ENCODE data around the gene RASGEF1B. TPM values are rescaled to one million over a fixed set of nuclear protein-coding genes. Genes with fewer than 3 reads are reported as not detected.

Gene RASGEF1B
- total RNA-seq, 1 donor from 2014 or later, result 43.7 TPM

GRCh38 chr4:81503586-81503985 lies 31.9 kb upstream of the RASGEF1B start:
- no peak for TF ChIP-seq CTCF (IDR thresholded peaks at IDR 0.05)
- H3K4me3 Mint-ChIP-seq, result no peak overlapping the region
- intact Hi-C loops (cut with micrococcal nuclease), result no loop called here
- H3K27ac Mint-ChIP-seq, result no peak overlapping the region
- H3K4me1 Mint-ChIP-seq, result peaks cover 79% of the 10 kb centered on the region
- POLR2A ChIA-PET, result interaction anchor here (1.0 kb wide), 1 partner anchor 32 kb away, joined by 4 read pairs; the partner anchor contains the start of gene RASGEF1B
- CTCF ChIA-PET, result interaction anchor here (1.2 to 1.5 kb wide), 2 partner anchors 30 to 36 kb away, joined by 3 to 5 read pairs; no protein-coding TSS in a partner anchor
- no peaks in the 10 kb centered on the region for H3K36me3 Mint-ChIP-seq (ENCODE audit: low read depth)
- ATAC-seq (ENCODE audit: low read depth), result no peak
- no peaks in the 10 kb centered on the region for H3K9me3 Mint-ChIP-seq
- H3K27me3 Mint-ChIP-seq, result no peaks in the 10 kb centered on the region
- DNase-seq, result no peak

- no peak for TF ChIP-seq CTCF (IDR thresholded peaks at IDR 0.05)
- no peaks in the 10 kb centered on the region for H3K9me3 Mint-ChIP-seq
- peaks cover 68% of the 10 kb centered on the region for H3K4me1 Mint-ChIP-seq
- no peak for DNase-seq
- intact Hi-C loops (cut with micrococcal nuclease), result no loop called here
- no peaks in the 10 kb centered on the region for H3K36me3 Mint-ChIP-seq (ENCODE audit: low read depth)
- POLR2A ChIA-PET, result interaction anchor here (1.3 kb wide), 2 partner anchors 11 to 30 kb away, joined by 5 to 7 read pairs; partner anchors contain the start of gene RASGEF1B
- no peaks in the 10 kb centered on the region for H3K27me3 Mint-ChIP-seq
- peak overlapping the region; percentile 8 for H3K4me3 Mint-ChIP-seq
- ATAC-seq (ENCODE audit: low read depth), result peak; percentile 22
- H3K27ac Mint-ChIP-seq, result peak overlapping the region; percentile 59
- CTCF ChIA-PET, result interaction anchor here (0.8 to 1.5 kb wide), 6 partner anchors 29 to 63 kb away, joined by 3 to 6 read pairs (median 4); partner anchors contain the start of gene RASGEF1B
Measured at GRCh38 chr4:81502564-81502963, 30.9 kb upstream of the RASGEF1B start.

GRCh38 chr4:81499840-81500239 lies 28.1 kb upstream of the RASGEF1B start:
- DNase-seq (no peak), ATAC-seq (ENCODE audit: low read depth) (no peak)
- CTCF ChIA-PET, result no interaction called here
- H3K36me3 Mint-ChIP-seq (ENCODE audit: low read depth), result no peaks in the 10 kb centered on the region
- H3K4me1 Mint-ChIP-seq, result peaks cover 55% of the 10 kb centered on the region
- POLR2A ChIA-PET, result interaction anchor here (1.6 kb wide), 1 partner anchor 28 kb away, joined by 8 read pairs; the partner anchor contains the start of gene RASGEF1B
- no peak for TF ChIP-seq CTCF (IDR thresholded peaks at IDR 0.05)
- no peaks in the 10 kb centered on the region for H3K27me3 Mint-ChIP-seq
- H3K9me3 Mint-ChIP-seq, result no peaks in the 10 kb centered on the region
- H3K4me3 Mint-ChIP-seq, result no peak overlapping the region
- peak overlapping the region; percentile 3 for H3K27ac Mint-ChIP-seq
- intact Hi-C loops (cut with micrococcal nuclease), result loop anchor here (10.0 kb wide), 1 partner anchor 1615 kb away; the partner anchor contains the start of gene PLAC8

GRCh38 chr4:81498551-81499099 lies 26.9 kb upstream of the RASGEF1B start:
- peaks cover 53% of the 10 kb centered on the region for H3K4me1 Mint-ChIP-seq
- no peaks in the 10 kb centered on the region for H3K27me3 Mint-ChIP-seq
- ChIA-PET CTCF (no interaction called here), POLR2A (interaction anchor here (1.2 kb wide), 1 partner anchor 27 kb away, joined by 3 read pairs; the partner anchor contains the start of gene RASGEF1B)
- H3K27ac Mint-ChIP-seq, result peak overlapping the region; percentile 10
- H3K4me3 Mint-ChIP-seq, result no peak overlapping the region
- H3K36me3 Mint-ChIP-seq (ENCODE audit: low read depth), result no peaks in the 10 kb centered on the region
- no peaks in the 10 kb centered on the region for H3K9me3 Mint-ChIP-seq
- DNase-seq, result no peak
- intact Hi-C loops (cut with micrococcal nuclease), result loop anchor here (10.0 kb wide), 1 partner anchor 1616 kb away; the partner anchor contains the start of gene PLAC8
- TF ChIP-seq CTCF (IDR thresholded peaks at IDR 0.05), result no peak
- no peak for ATAC-seq (ENCODE audit: low read depth)

- Mint-ChIP-seq H3K9me3 (no peaks in the 10 kb centered on the region), H3K4me3 (no peak overlapping the region), H3K36me3 (ENCODE audit: low read depth) (no peaks in the 10 kb centered on the region), H3K27me3 (no peaks in the 10 kb centered on the region), H3K27ac (peak overlapping the region; percentile 10), H3K4me1 (peaks cover 54% of the 10 kb centered on the region)
- ChIA-PET CTCF (no interaction called here), POLR2A (interaction anchor here (1.2 kb wide), 1 partner anchor 26 kb away, joined by 3 read pairs; the partner anchor contains the start of gene RASGEF1B)
- DNase-seq (no peak), ATAC-seq (ENCODE audit: low read depth) (no peak)
- TF ChIP-seq CTCF (IDR thresholded peaks at IDR 0.05), result no peak
- intact Hi-C loops (cut with micrococcal nuclease), result loop anchor here (10.0 kb wide), 1 partner anchor 1617 kb away; the partner anchor contains the start of gene PLAC8
Measured at GRCh38 chr4:81498046-81498445, 26.3 kb upstream of the RASGEF1B start.
